Sigmoid colon (tissue), 7 donors: ENCODE measurements around the gene SNX20. TPM values are rescaled to one million over a fixed set of nuclear protein-coding genes. Genes with fewer than 3 reads are reported as not detected.

ENCODE experiments used
- DNase-seq: peaks from one replicate; pipeline ENCODE4 v3.0.0-alpha.2; 2019
- H3K27ac ChIP-seq, 4 donors: fragments of 200-600 bp; sonication (generic); one replicate each; pipeline ENCODE4 v1.5.1; 2016 to 2019; ENCODE audit warnings: mild to moderate bottlenecking in 1 of 4
- H3K27me3 ChIP-seq, 3 donors: fragments of 200-600 bp; sonication (generic); one replicate each; pipeline ENCODE4 v1.5.1; 2019; ENCODE audit warnings: mild to moderate bottlenecking in 1 of 3
- H3K36me3 ChIP-seq, 4 donors: fragments of 200-600 bp; sonication (generic); one replicate each; pipeline ENCODE4 v1.5.1; 2016 to 2019
- H3K4me1 ChIP-seq, 4 donors: fragments of 200-600 bp; sonication (generic); one replicate each; pipeline ENCODE4 v1.5.1; 2017 to 2019
- H3K4me3 ChIP-seq, 4 donors: fragments of 200-600 bp; sonication (generic); one replicate each; pipeline ENCODE4 v1.5.1; 2017 to 2019; ENCODE audit warnings: mild to moderate bottlenecking in 2 of 4, moderate library complexity in 1 of 4
- H3K9me3 ChIP-seq, 4 donors: fragments of 200-600 bp in 3 of 4; sonication (generic) in 3 of 4; one replicate each; pipeline versions ENCODE4 v1.5.1 to v1.6.1; 2013 to 2019
- EP300 ChIP-seq, 4 donors: sonication (generic); formaldehyde crosslinking; IDR thresholded peaks; one replicate each; pipeline ENCODE4 v1.6.1; 2017; ENCODE audit warnings: antibody characterized with exemption in 4 of 4
- POLR2A ChIP-seq, 2 donors: fragments of 450-650 bp; IDR thresholded peaks; one replicate each; pipeline ENCODE4 v1.6.1; 2016; ENCODE audit warnings: antibody characterized with exemption in 2 of 2, mild to moderate bottlenecking in 2 of 2, moderate library complexity in 2 of 2
- POLR2AphosphoS5 ChIP-seq, 4 donors: sonication (generic); formaldehyde crosslinking; IDR thresholded peaks; one replicate each; pipeline ENCODE4 v1.6.1; 2017; ENCODE audit warnings: antibody characterized with exemption in 4 of 4
- WGBS, 2 donors: extraction: QIAGEN DNeasy Blood & Tissue Kit; methylation state at CpG; one replicate each; pipeline ENCODE4 v1.1.7; 2013; 5-methylcytosine and 5-hydroxymethylcytosine counted together
- intact Hi-C: fragments of 100-400 bp; cut with DNase I; formaldehyde crosslinking; loops from one replicate; pipeline ENCODE4 v1.15.1; 2023
- polyA plus RNA-seq, 3 donors: library from polyadenylated mRNA; stranded (reverse); fragments of 200-250 nt; gene quantifications; one replicate each; pipeline ENCODE4 v1.2.3, GENCODE V29; 2013
- total RNA-seq, 4 donors: library from RNA; depleted of rRNA; stranded (reverse); fragments of >200 nt; gene quantifications; one replicate each; pipeline ENCODE4 v1.1.0, GENCODE V29; 2016
- TF ChIP-seq, protein P1 (sequence below), 4 experiments: fragments of 450-650 bp in 3 of 4; fragments of 200-600 bp in 1 of 4; IDR thresholded peaks; one replicate each; pipeline ENCODE4 v1.5.1; 2016 to 2019; ENCODE audit warnings: antibody characterized with exemption in 4 of 4, mild to moderate bottlenecking in 3 of 4, moderate library complexity in 2 of 4
- donor health status: healthy with polysubstance abuse.
- donor health status: Bipolar disorder and iron deficiency.
- donor health status: healthy.

Gene SNX20
- total and polyA plus RNA-seq, 7 donors = 0.60 to 9.3 (median 1.8) TPM

- no peak overlapping the region for H3K4me3 ChIP-seq
- intact Hi-C loops = no loop called here
Measured at GRCh38 chr16:50679266-50679665, 1.8 kb downstream of the SNX20 start.

GRCh38 chr16:50678531-50678930, 2.6 kb downstream of the SNX20 start:
- Histone ChIP-seq H3K27ac (no peak overlapping the region), H3K4me3 (no peak overlapping the region), H3K4me1 (peaks cover 0 to 4% (median 0%) of the 10 kb centered on the region in 4 donors), H3K9me3 (peaks cover 0 to 2% (median 0%) of the 10 kb centered on the region in 4 donors), H3K36me3 (no peaks in the 10 kb centered on the region), H3K27me3 (peaks cover 0 to 3% (median 0%) of the 10 kb centered on the region in 3 donors)
- TF ChIP-seq POLR2AphosphoS5 (IDR thresholded peaks at IDR 0.05) = no peak
- no peak for TF ChIP-seq EP300 (IDR thresholded peaks at IDR 0.05)
- no peak for TF ChIP-seq POLR2A (IDR thresholded peaks at IDR 0.05)
- TF ChIP-seq, protein P1, sequence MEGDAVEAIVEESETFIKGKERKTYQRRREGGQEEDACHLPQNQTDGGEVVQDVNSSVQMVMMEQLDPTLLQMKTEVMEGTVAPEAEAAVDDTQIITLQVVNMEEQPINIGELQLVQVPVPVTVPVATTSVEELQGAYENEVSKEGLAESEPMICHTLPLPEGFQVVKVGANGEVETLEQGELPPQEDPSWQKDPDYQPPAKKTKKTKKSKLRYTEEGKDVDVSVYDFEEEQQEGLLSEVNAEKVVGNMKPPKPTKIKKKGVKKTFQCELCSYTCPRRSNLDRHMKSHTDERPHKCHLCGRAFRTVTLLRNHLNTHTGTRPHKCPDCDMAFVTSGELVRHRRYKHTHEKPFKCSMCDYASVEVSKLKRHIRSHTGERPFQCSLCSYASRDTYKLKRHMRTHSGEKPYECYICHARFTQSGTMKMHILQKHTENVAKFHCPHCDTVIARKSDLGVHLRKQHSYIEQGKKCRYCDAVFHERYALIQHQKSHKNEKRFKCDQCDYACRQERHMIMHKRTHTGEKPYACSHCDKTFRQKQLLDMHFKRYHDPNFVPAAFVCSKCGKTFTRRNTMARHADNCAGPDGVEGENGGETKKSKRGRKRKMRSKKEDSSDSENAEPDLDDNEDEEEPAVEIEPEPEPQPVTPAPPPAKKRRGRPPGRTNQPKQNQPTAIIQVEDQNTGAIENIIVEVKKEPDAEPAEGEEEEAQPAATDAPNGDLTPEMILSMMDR (IDR thresholded peaks at IDR 0.05) = no peak
- intact Hi-C loops = no loop called here
- 65 to 71% methylated on average over 3 of the region's 3 CpGs for WGBS, 2 donors
- DNase-seq = no peak

More at GRCh38 chr16:50679266-50679665, 1.8 kb downstream of the SNX20 start:
- Histone ChIP-seq H3K9me3 (no peaks in the 10 kb centered on the region), H3K4me1 (peaks cover 0 to 4% (median 0%) of the 10 kb centered on the region in 4 donors), H3K27me3 (no peaks in the 10 kb centered on the region), H3K27ac (no peak overlapping the region), H3K36me3 (no peaks in the 10 kb centered on the region)
- DNase-seq = no peak
- 90 to 91% methylated on average over 14 of the region's 14 CpGs for WGBS, 2 donors
- TF ChIP-seq EP300 (IDR thresholded peaks at IDR 0.05) (no peak), POLR2AphosphoS5 (IDR thresholded peaks at IDR 0.05) (no peak), POLR2A (IDR thresholded peaks at IDR 0.05) (no peak)
- TF ChIP-seq, protein P1 (IDR thresholded peaks at IDR 0.05) = no peak

DNA sequence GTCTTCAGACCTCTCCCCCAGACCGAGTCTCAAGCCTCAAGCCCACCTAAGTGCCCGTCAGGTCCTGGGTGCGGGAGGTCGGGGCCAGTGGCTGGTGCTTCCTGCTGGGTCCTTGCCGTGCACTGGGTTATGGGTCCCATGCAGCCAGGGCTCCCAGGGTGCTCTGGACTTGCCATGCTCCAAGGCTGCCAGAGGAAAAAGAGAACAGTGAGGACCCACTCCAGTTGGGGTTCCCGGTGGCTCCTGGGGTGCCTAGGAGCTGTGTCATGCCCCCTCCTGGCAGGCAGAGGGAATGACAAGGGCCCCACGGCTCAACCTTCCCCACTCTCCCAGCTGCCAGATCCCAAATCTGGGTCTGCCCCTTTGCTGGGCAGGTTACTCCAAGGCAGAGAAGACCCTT, 3.8 kb downstream of the SNX20 start:
- Histone ChIP-seq H3K36me3 (no peaks in the 10 kb centered on the region), H3K27me3 (peaks cover 0 to 14% (median 0%) of the 10 kb centered on the region in 3 donors), H3K4me1 (peaks cover 0 to 4% (median 0%) of the 10 kb centered on the region in 4 donors), H3K27ac (no peak overlapping the region), H3K9me3 (peaks cover 0 to 5% (median 1%) of the 10 kb centered on the region in 4 donors), H3K4me3 (no peak overlapping the region)
- 69 to 85% methylated on average over 7 of the region's 7 CpGs for WGBS, 2 donors
- intact Hi-C loops = no loop called here
- no peak for TF ChIP-seq POLR2AphosphoS5 (IDR thresholded peaks at IDR 0.05)
- TF ChIP-seq, protein P1 (IDR thresholded peaks at IDR 0.05) = peak in 1 of 4 experiments; percentile 9
- no peak for DNase-seq

DNA sequence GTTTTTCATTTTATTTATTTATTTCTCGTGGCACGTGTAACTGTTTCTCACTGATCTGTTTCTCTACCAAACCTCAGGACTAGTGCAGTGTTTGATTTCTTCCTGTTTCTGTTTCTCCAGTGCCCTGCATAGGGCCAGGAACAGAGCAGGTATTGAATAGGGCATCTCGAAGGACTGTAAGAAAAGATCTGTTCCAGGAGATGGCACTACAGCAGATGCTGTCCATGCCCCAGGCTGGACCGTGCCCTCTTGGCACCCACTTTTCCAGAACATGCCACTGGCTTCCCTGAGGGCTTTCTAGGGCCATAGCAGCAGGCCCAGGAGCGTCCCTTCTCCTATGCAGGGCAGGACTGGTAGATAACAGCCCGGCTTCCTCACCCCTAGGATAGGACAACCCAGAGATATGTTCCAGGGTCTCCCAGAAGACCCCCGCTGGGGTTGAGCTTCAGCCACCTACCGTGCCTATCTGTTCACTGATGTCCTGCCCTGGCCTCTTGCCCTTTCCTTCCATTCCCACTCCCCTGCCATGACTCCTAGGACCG, 4.4 kb downstream of the SNX20 start:
- intact Hi-C loops = no loop called here
- no peaks in the 10 kb centered on the region for H3K36me3 ChIP-seq
- H3K4me1 ChIP-seq = peaks cover 0 to 4% (median 0%) of the 10 kb centered on the region in 4 donors
- H3K9me3 ChIP-seq = peaks cover 3 to 10% (median 6%) of the 10 kb centered on the region in 4 donors
- no peak overlapping the region for H3K27ac ChIP-seq
- 78 to 88% methylated on average over 9 of the region's 9 CpGs for WGBS, 2 donors
- no peak for DNase-seq
- H3K4me3 ChIP-seq = no peak overlapping the region
- peaks cover 0 to 14% (median 0%) of the 10 kb centered on the region in 3 donors for H3K27me3 ChIP-seq
- TF ChIP-seq POLR2AphosphoS5 (IDR thresholded peaks at IDR 0.05) = no peak
- no peak for TF ChIP-seq EP300 (IDR thresholded peaks at IDR 0.05)
- TF ChIP-seq, protein P1 (IDR thresholded peaks at IDR 0.05) = no peak
- TF ChIP-seq POLR2A (IDR thresholded peaks at IDR 0.05) = no peak
